ENCODE measurements around the gene PPP1R18. TPM values are rescaled to one million over a fixed set of nuclear protein-coding genes. Genes with fewer than 3 reads are reported as not detected.
A peak's percentile ranks its signal among the peaks of the same experiment; 100 is the strongest.

The PPP1R18 gene
- polyA plus RNA-seq, 10 donors: 36.4 to 51.3 (median 42.8) TPM

GRCh38 chr6:30626484-30627366 lies 59.7 kb downstream of the PPP1R18 start, which contains the start of gene ATAT1:
TSS of gene ATAT1 (plus strand) at chr6:30626874.
- DNase-seq: peak; percentile 78 to 96 (median 91)

Other genes starting within 250 kb of the PPP1R18 start
- 100 to 1,000 TPM in 1 of 10 donors, 10 to 100 TPM in 9; 61.7 to 117 (median 76.9) TPM for gene HLA-E, start 197.1 kb downstream of the PPP1R18 start, polyA plus RNA-seq (ENCODE audit: insufficient read length in 10 of 10)
- gene GNL1, start 130.2 kb downstream of the PPP1R18 start, polyA plus RNA-seq (ENCODE audit: insufficient read length in 10 of 10): 10 to 100 TPM; 45.8 to 73.4 (median 52.1) TPM
- gene PRR3, start 129.3 kb downstream of the PPP1R18 start, polyA plus RNA-seq (ENCODE audit: insufficient read length in 10 of 10): 10 to 100 TPM; 16.0 to 28.1 (median 21.4) TPM
- gene ABCF1, start 115.2 kb downstream of the PPP1R18 start, polyA plus RNA-seq (ENCODE audit: insufficient read length in 10 of 10): 10 to 100 TPM; 43.9 to 53.4 (median 47.0) TPM
- gene PPP1R10, start 69.4 kb downstream of the PPP1R18 start, polyA plus RNA-seq (ENCODE audit: insufficient read length in 10 of 10): 10 to 100 TPM; 25.9 to 38.8 (median 29.8) TPM
- 10 to 100 TPM; 44.3 to 60.3 (median 53.2) TPM for gene MRPS18B, start 68.8 kb downstream of the PPP1R18 start, polyA plus RNA-seq (ENCODE audit: insufficient read length in 10 of 10)
- 10 to 100 TPM; 14.7 to 33.9 (median 19.9) TPM for gene ATAT1, start 59.8 kb downstream of the PPP1R18 start, polyA plus RNA-seq (ENCODE audit: insufficient read length in 10 of 10)
- 10 to 100 TPM in 8 of 10 donors, 1 to 10 TPM in 2; 7.7 to 18.2 (median 11.9) TPM for gene C6orf136, start 39.5 kb downstream of the PPP1R18 start, polyA plus RNA-seq (ENCODE audit: insufficient read length in 10 of 10)
- gene DHX16, start 13.6 kb downstream of the PPP1R18 start, polyA plus RNA-seq (ENCODE audit: insufficient read length in 10 of 10): 10 to 100 TPM; 18.6 to 27.2 (median 22.9) TPM
- 10 to 100 TPM; 28.5 to 43.1 (median 36.5) TPM for gene NRM, start 4.3 kb upstream of the PPP1R18 start, polyA plus RNA-seq (ENCODE audit: insufficient read length in 10 of 10)
- gene MDC1, start 30.6 kb upstream of the PPP1R18 start, polyA plus RNA-seq (ENCODE audit: insufficient read length in 10 of 10): 10 to 100 TPM; 19.7 to 32.5 (median 23.9) TPM
- 1,000 to 10,000 TPM in 1 of 10 donors, 100 to 1,000 TPM in 9; 582 to 1,224 (median 866) TPM for gene TUBB, start 33.7 kb upstream of the PPP1R18 start, polyA plus RNA-seq (ENCODE audit: insufficient read length in 10 of 10)
- 100 to 1,000 TPM in 6 of 10 donors, 10 to 100 TPM in 4; 89.4 to 116 (median 103) TPM for gene FLOT1, start 56.0 kb upstream of the PPP1R18 start, polyA plus RNA-seq (ENCODE audit: insufficient read length in 10 of 10)
- 10 to 100 TPM in 2 of 10 donors, 1 to 10 TPM in 8; 7.1 to 25.4 (median 9.1) TPM for gene IER3, start 57.9 kb upstream of the PPP1R18 start, polyA plus RNA-seq (ENCODE audit: insufficient read length in 10 of 10)
- gene DDR1, start 197.9 kb upstream of the PPP1R18 start, polyA plus RNA-seq (ENCODE audit: insufficient read length in 10 of 10): 10 to 100 TPM; 44.6 to 78.1 (median 50.8) TPM
- 10 to 100 TPM; 18.8 to 29.7 (median 21.6) TPM for gene GTF2H4, start 221.6 kb upstream of the PPP1R18 start, polyA plus RNA-seq (ENCODE audit: insufficient read length in 10 of 10)
- gene VARS2, start 227.6 kb upstream of the PPP1R18 start, polyA plus RNA-seq (ENCODE audit: insufficient read length in 10 of 10): 10 to 100 TPM; 16.8 to 32.5 (median 25.2) TPM
- under 1 TPM in 1 of 10 donors, not detected in 9; 0.29 TPM for gene SFTA2, start 245.5 kb upstream of the PPP1R18 start, polyA plus RNA-seq (ENCODE audit: insufficient read length in 10 of 10)

All from muscle of back (tissue), 11 donors.